Activated naive CD4-positive, alpha-beta T cell (primary cell): ENCODE data around the gene IRF4.

Source experiments
- DNase-seq, 4 experiments: peaks; one replicate each; lab custom pipeline; 2025; lab: John Stamatoyannopoulos, UW

The IRF4 gene

GRCh38 chr6:444653-445275 is 53.2 kb downstream of the IRF4 start:
- peak in 2 of 4 experiments; percentile 28 to 30 for DNase-seq

GRCh38 chr6:445571-446417 is 54.2 kb downstream of the IRF4 start:
- DNase-seq, result no peak

- peak; percentile 45 to 70 (median 61) for DNase-seq
These were observed 55.1 kb downstream of the IRF4 start for GRCh38 chr6:446418-447366.

GRCh38 chr6:447381-448165 is 56.0 kb downstream of the IRF4 start:
- no peak for DNase-seq

GRCh38 chr6:448296-449056 is 56.9 kb downstream of the IRF4 start:
- DNase-seq, result no peak

GRCh38 chr6:449057-449430 is 57.5 kb downstream of the IRF4 start:
- no peak for DNase-seq

GRCh38 chr6:449486-450419 is 58.2 kb downstream of the IRF4 start:
- no peak for DNase-seq

GRCh38 chr6:451336-451735 is 59.8 kb downstream of the IRF4 start:
- DNase-seq, result no peak

GRCh38 chr6:451847-452246 is 60.3 kb downstream of the IRF4 start:
- DNase-seq, result no peak

GRCh38 chr6:452301-453067 is 60.9 kb downstream of the IRF4 start:
- no peak for DNase-seq

GRCh38 chr6:453152-453551 is 61.6 kb downstream of the IRF4 start:
- DNase-seq, result no peak

- no peak for DNase-seq
These were observed 62.8 kb downstream of the IRF4 start for GRCh38 chr6:454148-454991.

- DNase-seq, result no peak
These were observed 63.5 kb downstream of the IRF4 start for GRCh38 chr6:455006-455585.

- DNase-seq, result no peak
These were observed 64.3 kb downstream of the IRF4 start for GRCh38 chr6:455835-456234.

- DNase-seq, result no peak
These were observed 64.9 kb downstream of the IRF4 start for GRCh38 chr6:456358-456867.

GRCh38 chr6:456887-457286 is 65.3 kb downstream of the IRF4 start:
- DNase-seq, result no peak
